Middle frontal gyrus (tissue), 1 donor: ENCODE data around the gene TMEM63B.
"Not testable (repeated sequence)": the region's sequence is repeated elsewhere in the genome, so short reads cannot be mapped to it uniquely, and the experiment has no call there.

Experiments
- DNase-seq: peaks from one replicate; pipeline ENCODE4 v3.0.0-alpha.2; 2015; ENCODE audit warnings: low spot score; ENCODE audit errors: extremely low spot score

Gene TMEM63B

DNA sequence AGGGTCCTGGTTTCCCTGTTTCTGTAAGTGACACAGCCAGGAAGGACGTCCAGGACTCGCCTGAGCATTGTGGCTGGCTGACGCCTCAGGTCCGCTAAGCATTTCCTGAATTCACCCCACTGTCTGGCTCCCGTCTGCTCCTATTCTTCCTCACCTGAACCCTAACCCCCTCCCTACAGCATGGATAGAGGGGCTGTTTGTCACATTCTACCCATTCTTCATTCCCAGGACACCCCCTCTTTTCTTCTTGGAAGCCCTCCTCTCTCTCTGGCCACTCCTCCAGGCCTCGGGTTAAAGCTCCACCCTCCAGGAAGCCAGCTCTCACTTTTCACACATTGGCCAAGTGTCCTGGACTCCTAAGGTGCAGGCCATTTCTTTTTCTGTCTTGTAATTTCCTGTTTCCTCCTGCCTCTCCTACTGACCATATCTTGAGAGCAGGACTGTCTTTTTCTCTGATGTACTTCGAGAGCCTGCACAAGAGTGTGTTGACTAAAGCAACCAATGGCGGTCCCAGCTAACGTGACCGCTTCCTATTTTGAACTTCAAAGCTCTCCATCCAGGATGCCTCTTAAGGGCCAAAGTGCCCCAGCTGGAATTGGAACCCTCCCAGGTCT is 65.2 kb downstream of the TMEM63B start:
- DNase-seq = no peak

DNA sequence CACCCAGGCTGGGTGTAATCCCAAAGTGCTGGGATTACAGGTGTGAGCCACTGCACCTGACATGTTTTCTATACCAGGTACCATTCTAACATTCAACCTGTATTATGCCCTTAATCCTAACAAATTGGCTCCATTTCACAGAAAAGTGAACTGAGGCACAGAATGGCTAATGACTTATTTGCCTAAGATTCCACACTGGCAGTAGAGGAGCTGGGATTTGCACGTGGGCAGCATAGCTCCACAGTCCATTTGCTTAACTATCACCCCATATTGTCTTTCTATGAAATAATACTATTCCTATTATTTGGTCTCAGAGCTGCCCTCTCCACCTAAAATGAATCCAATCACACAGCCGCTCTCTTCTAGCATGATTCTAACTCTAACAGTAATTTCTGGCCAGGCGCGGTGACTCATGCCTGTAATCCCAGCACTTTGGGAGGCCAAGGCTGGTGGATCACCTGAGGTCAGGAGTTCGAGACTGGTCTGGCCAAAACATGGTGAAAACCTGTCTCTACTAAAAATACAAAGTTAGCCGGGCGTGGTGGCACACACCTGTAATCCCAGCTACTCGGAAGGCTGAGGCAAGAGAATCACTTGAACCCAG is 66.1 kb downstream of the TMEM63B start:
- no peak for DNase-seq

DNA sequence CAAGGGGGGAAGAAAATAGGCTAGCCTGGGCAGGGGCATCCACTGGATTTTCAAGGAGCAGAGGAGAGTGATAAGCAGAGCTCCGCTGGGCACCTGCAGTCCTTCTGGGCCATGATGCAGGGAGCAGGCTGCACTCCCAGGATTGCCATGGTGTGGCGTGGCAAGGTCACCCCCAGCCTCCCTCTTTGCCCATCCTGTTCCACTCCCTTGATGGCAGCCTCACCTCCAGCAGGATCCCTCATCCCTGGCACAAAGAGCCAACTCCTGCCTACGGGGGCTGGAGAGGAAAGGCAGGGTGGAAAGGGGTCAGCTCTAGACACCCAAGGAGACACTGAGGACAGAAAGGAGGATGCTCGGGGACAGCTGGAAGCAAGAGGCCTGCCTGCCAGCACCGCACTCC is 67.0 kb downstream of the TMEM63B start:
- no peak for DNase-seq

DNA sequence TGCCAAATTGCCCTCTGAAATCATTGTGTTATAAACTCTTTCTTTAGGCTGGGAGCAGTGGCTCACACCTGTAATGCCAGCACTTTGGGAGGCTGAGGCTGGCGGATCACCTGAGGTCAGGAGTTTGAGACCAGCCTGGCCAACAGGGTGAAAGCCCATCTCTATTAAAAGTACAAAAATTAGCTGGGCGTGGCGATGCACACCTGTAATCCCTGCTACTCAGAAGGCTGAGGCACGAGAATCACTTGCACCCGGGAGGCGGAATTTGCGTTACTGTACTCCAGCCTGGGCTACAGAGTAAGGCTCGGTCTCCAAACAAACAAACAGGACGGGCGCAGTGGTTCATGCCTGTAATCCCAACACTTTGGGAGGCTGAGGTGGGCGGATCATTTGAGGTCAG is 69.0 kb downstream of the TMEM63B start:
- DNase-seq = not testable (repeated sequence)

DNA sequence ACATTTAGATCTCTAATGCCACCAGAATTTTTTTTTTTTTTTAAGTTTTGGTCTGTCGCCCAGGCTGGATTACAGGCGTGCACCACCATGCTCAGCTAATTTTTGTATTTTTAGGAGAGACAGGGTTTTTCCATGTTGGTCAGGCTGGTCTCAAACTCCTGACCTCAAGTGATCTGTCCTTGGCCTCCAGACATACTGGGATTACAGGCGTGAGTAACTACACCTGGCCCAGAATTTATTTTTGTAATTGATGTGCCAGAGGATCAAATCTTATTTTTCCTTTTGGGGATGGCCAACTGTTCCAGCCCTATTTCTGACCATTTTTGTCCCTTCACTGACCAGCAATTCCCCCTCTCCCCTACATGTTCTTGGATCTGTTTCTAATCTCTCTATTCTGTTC is 71.3 kb downstream of the TMEM63B start:
- DNase-seq = no peak

DNA sequence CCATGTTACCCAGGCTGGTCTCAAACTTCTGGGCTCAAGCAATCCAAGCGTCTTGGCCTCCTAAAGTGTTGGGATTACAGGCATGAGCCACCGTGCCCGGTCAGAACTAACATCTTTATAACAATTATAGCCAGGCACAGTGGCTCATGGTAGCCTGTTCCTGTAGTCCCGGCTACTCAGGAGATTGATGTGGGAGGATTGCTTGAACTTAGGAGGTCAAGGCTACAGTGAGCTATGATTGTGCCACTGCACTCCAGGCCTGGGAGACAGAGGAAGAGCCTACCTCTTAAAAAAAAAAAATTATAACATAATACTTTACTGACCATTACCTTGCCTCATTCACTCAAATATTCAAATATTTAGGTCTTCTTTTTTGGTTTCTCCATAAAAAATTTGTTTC is 72.5 kb downstream of the TMEM63B start:
- DNase-seq = no peak

DNA sequence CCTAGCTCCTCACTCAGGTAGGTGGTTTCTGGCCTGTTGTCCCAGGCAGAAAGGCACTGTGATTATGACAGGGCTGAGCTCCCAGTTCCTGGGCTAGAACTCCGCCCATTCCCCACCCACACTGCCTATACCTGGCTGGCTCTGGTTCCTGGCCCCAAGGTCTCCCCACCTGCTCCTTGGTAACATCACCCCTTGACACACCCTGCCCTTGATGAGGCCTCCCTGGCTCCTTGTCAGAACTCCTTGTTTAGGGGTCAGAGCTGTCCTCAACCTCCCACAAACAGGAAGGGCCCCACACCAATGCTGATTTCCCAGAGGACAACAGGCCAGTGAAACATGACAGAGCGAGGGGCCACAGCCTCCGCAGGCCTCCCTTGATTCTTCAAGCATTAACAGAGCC is 73.8 kb downstream of the TMEM63B start:
- DNase-seq = no peak

DNA sequence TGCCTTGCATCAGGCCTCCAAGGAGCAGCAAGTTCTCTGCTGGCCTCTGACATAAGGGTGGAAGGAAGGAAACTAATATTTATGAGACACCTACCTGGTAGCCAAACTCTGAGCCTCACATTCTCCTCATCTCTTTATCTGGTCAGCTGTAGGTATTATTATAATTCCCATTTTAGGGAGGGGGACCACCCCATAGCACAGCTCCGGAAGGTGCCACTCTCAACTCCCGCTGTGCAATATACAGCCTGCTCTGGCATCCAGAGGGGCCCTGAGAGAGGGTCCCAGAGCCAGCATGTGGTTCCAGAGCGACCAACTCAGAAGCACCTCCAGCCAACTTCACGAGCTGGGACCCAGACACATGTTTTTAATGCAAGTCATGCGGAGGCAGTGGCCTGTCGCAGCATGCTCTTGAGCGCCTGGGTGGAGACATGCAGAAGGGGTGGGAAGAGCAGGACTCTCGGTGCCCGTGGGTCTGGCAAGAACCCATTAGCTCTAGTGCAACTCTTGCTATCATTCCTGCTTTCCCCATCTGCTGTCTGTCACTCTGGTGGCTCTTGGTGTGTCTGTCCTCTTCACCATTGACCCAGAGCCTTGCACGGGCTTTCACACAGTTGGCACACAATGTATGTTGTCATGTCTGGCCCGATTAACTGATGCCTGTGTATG is 74.4 kb downstream of the TMEM63B start:
- no peak for DNase-seq

DNA sequence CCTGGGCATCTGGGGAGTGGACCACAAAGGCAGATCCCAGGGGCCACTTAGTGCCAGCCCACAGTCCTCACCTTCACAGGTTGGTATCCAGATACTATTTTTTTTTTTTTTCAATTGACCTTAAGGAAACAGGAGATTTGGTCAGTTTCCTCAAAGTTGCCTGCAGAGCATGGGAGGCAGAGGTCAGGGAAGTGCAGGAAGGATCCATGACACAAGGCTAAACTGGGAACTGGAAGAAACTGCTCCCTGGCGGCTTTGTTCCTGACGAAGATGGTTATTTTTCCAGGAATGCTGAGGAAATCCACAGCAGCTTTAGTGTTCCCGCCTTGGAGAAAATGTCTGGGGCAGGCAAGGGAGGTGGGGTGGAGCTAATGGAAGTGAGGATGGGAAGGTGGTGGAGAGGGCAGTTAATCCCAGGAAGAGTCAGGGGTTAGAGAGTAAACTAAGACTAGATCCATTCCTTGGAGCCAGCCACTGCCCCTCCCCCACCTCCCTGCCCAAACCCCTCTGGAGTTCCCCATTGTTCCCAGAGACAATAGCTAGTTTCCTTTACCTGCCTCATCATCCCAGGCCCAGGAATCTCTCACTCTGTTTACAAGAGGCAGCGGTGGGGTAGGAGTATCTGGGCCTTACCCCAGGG is 75.1 kb downstream of the TMEM63B start:
- DNase-seq = no peak

DNA sequence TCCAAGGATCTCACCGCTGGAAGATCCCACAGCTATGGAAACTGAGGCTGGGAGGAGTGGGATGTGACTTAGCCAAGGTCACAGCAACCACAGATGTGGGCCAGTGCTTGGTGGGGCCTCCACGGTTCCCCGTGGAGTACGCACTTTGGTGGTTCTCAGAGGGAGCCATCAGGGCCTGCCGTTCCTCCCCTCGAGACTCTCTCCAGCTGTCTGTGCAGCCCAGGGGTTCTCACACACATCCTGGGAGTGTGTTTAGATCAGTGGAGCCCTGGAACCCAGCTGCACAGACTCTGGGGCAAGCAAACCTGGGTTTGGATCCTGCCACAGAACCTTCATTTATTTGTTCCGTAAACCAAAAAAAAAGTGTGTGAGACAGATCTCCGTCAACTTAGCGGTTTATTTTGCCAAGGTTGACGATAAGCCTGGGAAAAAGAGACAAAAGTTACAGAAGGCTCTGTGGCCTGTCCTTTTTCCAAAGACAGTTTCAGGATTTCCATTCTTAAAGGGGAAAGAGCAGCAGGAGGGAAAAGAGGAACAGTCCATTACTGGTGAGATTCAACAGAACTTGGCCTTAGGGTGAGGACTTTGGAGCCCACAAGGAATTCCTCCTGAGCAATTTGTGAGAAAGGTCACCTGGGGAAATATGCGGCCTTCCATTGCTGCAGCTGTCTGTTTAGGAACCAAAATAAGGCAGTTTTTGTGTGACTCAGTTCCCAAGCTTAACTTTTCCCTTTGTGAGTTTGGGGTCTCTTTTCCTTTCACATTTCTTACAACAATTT is 75.8 kb downstream of the TMEM63B start:
- DNase-seq = no peak

DNA sequence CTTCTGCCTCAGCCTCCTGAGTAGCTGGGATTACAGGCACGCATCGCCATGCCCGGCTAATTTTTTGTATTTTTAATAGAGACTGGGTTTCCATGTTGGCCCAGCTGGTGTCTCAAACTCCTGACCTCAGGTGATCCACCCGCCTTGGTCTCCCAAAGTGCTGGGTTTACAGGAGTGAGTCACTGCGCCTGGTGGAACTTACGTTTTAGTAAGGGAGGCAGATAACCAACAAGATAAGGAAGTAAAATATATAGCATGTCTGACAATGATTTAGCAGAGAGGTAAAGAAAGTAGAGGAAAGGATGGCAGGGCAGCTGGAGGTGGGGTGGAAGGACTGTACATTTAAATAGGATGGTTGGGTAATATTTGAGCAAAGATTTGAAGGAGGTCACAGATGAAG is 76.6 kb downstream of the TMEM63B start:
- DNase-seq = no peak
